Left lobe of liver (tissue), 2 donors: Measurements from ENCODE around the gene NFKBIL1. TPM values are rescaled to one million over a fixed set of nuclear protein-coding genes. Genes with fewer than 3 reads are reported as not detected.
"Not testable (repeated sequence)": the region's sequence is repeated elsewhere in the genome, so short reads cannot be mapped to it uniquely, and the experiment has no call there.

Source experiments
- ATAC-seq: fragments of 200-7000 bp; cut with Tn5 transposase; one replicate; pipeline ENCODE4 v1.9.1; 2020; ENCODE audit warnings: mild to moderate bottlenecking, moderate library complexity
- DNase-seq: peaks from one replicate; pipeline ENCODE4 v3.0.0-alpha.2; 2020; ENCODE audit warnings: low spot score
- total RNA-seq: library from RNA; stranded (reverse); gene quantifications from one replicate; pipeline ENCODE4 v1.2.1, GENCODE V29; 2021
- donor health status: DM: no; HTN: no; CAD: no; lungs with moderate emphysema.
- donor health status: DM: no; HTN: yes; CAD: no.

The NFKBIL1 gene
- total RNA-seq, 1 donor from 2014 or later, result 9.4 TPM

DNA sequence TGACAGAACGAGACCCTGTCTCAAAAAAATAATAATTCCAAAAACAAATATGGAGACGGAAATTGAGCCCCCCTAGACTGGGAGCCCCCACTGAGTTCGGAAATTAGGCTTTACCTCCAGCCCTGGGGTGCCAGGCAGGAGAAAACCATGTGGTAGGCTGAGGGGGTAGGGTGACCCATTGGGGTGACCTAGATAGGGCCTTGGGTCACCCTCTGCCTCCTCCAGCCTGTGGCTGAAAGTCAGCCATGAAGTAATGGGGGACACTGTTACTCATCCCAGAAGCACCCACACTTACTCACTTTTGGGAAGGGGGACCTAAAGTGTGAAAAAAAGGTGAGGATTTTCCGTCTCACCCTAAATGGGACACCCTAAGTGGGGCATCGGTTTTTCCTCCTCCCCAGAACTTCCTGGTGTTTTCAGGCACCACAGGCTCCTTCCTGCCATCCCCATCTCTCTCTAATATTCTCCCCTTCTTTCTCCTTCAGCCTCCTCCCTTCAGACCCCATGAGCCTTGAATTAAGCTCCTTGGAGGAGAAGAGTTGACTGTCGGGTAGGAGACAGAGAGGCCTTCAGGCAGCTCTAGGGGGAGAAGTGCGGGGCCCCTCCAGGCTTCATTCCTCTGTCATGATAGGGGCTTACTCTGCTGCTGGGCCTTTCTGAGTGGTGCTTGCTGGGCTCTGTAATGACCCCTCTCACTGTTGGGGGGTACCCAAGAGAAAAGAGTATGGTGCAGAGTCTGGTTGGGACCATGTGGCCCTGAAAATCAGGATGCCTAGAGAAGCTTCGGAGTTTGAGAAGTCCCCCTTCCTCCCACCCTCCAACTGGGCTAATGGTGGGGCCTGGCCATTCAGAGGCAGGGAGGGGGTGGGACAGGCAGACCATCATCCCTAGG, 32.4 kb downstream of the NFKBIL1 start:
- DNase-seq (no peak), ATAC-seq (no peak)

DNA sequence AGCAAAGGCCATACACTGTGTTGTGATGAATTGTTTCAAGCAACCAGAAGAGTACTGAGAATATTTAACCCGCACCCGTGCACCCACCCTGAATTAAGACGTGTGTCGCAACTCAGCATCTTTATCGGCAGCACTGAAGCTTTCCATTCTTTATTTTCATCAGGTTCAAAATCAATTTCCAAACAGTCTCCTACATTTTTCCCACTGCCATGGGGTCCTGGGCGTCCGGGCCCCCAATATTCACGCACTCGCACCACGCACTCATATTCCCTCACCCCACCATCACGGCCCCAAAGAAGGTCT, 33.0 kb downstream of the NFKBIL1 start:
- DNase-seq (no peak), ATAC-seq (no peak)

DNA sequence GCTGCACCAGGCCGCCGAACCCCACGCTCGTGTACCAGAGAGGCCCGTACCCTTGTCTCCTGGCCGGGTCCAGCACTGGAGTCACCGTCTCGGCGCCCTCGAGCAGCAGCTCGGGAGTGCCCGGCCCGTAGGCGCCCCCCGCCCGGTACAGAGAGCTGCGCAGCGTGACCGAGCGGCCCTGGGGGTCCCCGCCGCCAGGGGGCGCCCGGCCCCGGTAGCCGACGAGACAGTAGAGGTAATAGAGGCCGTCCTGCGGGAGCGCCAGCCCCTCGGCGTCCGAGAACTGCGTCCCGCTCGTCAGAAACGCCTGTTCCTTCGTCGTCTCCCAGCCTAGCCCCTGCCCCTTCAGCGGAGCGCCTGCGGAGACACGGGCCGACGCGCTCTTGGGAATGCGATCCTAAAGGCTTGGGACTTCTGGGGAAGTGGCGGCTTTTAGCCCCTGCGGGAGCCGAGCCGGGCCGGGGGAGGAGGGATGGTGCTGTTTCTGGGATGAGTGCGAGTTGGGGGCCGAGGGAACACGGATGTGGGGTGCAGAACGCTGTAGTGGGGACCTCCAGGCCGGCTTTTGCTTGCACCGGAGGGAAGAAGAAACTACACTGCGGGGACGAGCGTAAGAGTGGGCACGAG, 33.5 kb downstream of the NFKBIL1 start:
- DNase-seq, result peak; percentile 87
- peak; percentile 98 for ATAC-seq

DNA sequence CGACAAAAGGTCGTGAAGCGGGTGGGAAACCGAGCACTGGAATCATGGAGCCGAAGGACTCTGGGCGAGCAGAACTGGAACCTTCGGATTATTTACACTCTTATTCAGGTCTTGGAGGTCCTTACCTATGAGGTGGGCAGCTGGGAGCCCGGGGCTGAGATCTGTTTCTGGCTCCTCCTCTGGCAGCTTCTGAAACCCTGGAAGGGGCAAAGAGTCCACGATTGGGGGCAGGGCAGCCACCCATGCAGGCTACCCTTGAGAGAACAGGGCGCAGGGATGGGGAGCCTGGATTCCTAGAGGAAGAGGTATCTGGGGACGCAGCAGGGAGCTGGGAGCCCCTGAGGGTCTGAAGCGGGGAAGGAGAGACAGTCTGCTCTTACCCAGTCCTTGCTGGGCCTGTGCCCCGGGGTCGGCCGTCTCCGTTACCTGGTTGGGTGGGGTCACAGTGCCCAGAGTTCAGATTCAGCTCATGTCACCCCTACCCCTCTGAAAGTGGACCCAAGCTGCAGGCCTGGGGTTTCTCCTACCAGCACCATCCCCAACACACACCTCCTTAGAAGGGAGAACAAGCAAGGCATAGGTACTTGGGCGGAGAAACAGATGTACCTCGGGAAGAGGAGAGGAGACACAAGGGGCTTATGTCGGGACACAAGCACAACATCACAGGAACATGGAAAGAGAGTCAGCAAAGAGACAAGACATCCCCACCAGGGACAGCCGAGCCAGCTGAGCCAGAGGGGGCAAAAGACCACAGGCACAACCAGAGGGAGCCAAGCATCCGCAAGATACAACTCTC, 34.2 kb downstream of the NFKBIL1 start:
- ATAC-seq (peak; percentile 65), DNase-seq (no peak)

DNA sequence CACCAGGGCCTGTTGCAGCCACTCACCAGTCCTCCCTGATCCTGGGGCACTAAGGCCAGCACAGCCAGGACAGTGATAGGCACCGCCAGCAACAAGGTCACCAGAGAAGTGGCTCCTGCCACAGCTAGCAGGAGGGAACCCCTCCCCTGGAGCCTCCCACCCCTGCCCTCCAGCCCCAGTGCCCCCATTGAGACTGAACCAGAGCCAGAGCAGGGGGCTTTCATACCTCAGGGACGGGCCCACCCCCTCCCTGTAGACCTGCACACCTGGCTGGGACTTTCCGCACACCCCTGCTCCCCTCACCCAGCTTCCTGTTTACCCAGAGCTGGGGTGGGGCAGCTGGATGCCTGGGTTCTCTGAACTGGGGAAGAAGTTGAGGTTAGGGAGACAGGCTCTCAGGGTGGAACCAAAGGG, 34.8 kb downstream of the NFKBIL1 start, which contains the start of gene LTB:
TSS of gene LTB (minus strand) at position 195 of the 414 bp plus-strand sequence. CDS start at position 188, 7 bp downstream.
- ATAC-seq (no peak), DNase-seq (no peak)

DNA sequence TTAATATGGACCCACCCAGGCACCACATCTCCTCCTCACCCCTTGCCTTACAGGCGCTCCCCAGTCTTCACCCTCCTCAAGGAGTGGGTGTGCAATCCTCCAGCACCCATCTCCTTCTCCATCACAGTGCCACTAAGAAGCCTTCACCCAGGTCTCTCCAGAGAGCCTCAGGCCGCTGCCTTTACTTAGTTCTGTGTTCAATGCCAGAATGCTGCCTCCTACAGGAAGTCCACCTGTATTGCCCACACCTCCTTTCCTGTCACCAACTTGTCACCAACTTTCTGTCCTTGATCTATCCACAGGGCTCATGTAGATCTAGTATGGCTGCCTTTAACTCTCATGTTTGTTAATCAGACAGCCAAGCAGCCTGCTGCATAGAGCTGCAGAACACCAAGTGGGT, 38.1 kb downstream of the NFKBIL1 start:
- no peak for ATAC-seq
- no peak for DNase-seq

DNA sequence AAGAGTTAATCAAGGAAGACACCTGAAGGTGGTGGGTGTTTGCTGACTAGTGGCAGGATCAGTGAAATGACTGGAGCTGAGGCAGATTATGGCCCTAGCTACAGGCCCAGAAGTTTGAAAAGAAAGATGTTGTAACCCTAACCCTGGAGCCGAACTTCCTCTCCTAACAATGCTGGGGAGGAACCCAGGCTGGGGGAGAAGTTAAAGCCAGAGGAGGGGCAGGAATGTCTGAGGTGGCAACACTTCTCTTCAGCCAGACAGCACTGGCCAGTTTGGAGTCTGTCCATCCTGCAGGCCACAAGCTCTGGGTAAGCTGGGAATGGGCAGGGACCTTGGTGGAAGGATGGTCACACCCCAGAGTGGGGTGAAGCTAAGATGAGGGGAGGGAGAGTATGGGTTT, 38.6 kb downstream of the NFKBIL1 start, which contains the start of gene LST1:
TSS of gene LST1 (plus strand) at position 270 of the 400 bp plus-strand sequence. CDS start 1,023 bp downstream, outside the sequence.
- ATAC-seq, result peak; percentile 8
- no peak for DNase-seq

DNA sequence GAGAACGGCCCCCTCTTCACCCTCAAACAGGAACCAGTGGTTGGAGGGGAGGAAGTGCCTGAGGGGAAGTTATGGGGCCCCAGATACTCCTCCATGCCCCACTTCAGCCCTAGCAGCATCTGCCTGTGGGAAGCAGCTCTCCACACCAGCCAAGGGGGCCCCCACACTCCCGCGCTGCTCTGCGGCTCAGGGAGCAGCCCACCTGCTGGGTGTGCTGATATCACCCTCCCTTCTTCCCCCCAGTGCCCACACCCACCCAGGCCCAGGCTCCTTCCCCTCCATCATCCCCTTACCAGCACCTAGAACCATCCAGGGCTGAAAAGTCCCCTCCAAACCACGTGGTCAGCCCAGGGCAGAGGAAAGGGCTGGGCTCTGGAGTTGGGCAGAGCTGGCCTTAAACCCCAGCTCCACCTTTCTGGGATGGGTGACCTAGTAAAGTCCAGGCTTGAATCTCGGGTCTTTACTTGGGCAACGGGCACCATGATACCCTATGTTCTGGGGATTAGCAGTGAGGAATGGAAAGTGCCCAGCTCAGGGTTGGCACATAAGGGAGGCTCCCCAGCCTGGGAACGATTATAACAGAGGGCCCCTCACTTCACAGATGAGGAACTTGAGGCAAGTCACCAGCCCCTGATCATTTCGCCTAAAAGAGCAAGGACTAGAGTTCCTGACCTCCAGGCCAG, 39.3 kb downstream of the NFKBIL1 start:
- peak; percentile 45 for ATAC-seq
- no peak for DNase-seq

DNA sequence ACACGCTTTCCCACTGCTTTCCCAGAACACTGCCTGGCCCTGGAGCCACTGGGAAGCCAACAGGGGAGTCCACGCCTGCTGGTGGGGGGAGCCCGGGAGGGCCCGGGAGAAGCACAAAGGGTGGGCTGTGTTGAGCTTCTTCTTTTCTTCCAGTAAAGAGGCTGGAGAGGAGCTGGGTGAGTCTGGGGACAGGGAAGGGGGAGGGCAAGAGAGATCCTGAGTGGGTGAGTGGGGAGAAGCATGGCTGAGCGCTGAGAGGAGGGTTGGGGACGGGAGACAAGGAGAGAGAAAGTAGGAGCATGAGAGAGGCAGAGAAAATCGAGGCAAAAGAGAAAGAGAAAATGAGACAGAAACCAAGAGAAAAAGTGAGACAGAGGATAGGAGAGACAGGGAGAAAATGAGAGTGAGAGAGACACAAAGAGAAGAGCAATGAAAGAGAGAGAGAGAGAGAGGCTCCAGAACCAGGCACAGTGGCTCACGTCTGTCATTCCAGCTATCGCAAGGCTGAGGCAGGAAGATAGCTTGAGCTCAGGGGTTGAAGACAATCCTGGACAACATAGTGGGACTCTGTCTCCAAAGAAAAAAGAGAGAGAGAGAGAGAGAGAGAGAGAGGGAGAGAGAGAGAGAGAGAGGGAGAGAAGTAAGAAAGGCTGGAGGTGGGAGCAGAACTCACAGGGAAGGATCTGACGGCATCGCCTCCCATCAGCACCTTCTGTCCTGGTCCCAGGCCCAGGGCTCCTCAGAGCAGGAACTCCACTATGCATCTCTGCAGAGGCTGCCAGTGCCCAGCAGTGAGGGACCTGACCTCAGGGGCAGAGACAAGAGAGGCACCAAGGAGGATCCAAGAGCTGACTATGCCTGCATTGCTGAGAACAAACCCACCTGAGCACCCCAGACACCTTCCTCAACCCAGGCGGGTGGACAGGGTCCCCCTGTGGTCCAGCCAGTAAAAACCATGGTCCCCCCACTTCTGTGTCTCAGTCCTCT, 40.7 kb downstream of the NFKBIL1 start:
- no peak for ATAC-seq

DNA sequence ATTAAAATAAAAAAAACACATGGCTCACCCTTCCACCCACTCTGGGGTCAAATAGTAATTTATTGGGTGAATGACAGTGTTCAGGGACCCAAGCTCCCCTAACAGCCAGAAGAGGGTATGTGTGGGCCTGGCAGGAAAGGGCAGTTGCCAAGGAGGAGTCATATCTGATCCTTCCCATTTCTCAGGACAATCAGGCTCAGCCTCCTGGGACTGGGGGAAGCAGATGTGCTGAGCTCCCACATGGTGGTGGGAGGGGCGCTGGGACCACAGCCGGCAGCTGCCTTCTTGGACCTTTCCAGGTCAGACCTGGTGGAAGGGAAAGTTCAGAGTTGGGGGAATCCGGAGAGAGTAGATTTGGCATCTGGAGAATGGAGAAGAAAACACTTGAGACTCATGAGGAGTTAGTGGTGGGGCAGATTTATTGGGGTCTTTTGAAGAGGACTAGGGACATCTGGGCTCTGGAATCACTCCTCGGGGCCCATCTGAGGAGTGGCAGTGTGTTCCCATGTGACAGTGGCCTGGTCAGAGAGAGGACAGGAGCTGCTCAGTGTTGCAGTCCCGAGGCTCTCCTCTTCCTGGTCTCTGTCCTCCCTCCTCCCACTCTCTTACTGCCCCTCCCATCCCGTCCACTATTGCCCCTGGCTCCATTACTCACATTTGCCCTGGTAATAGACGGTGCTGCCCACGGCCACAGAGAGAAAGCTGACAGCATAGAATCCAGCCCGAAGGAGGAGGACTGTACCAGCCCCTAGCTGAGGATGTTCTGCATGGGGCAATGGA, 41.7 kb downstream of the NFKBIL1 start:
- ATAC-seq (no peak), DNase-seq (no peak)

More for the DNA sequence above, 40.7 kb downstream of the NFKBIL1 start:
- DNase-seq, result no peak

DNA sequence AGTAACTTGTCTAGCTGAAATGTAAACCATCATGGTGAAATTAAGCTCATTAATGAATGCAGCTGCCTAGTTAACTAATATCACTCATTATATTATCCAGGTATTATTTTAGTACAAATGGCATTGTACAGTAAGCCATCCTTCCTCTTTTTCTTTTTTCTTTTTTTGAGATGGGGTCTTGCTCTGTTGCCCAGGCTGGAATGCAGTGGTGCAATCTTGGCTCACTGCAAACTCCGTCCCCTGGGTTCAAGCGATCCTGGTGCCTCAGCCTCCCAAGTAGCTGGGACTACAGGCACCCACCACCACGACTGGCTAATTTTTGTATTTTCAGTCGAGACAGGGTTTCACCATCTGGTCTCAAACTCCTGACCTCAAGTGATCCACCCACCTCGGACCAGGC, 43.3 kb downstream of the NFKBIL1 start:
- DNase-seq, ATAC-seq: not testable (repeated sequence)

DNA sequence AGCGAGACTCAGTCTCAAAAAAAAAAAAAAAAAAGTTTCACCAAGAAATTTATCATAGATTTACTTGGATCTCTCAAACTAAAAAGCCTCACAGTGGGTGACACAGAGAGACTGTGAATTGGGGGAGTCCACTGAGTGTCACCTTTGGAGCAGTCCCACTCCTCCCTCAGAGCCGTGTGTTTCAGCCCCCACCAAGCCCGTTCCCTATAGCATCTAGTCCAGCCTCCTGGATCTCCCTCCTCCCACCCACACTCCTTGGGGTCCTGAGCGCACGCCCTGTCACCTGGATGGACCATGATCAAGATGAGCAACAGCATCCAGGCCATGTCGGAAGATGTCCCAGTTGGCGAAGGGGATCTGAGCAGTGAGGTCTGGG, 45.0 kb downstream of the NFKBIL1 start:
- no peak for ATAC-seq
- no peak for DNase-seq

DNA sequence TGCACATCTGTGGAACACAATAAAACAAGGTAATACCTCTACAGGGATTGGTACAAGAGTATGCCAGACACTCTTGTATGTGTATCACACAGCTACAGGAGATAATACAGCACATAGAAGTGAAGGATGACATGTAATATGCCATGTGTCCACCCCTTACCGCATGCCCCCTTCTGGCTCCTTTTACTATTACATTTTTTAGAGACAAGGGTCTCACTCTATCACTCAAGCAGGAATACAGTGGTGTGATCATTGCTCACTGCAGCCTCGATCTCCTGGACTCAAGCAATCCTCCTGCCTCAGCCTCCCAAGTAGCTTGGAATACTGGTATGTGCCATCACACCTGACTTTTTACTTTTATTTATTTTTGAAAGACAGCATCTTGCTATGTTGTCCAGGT, 49.6 kb downstream of the NFKBIL1 start:
- DNase-seq (no peak), ATAC-seq (peak; percentile 29)

DNA sequence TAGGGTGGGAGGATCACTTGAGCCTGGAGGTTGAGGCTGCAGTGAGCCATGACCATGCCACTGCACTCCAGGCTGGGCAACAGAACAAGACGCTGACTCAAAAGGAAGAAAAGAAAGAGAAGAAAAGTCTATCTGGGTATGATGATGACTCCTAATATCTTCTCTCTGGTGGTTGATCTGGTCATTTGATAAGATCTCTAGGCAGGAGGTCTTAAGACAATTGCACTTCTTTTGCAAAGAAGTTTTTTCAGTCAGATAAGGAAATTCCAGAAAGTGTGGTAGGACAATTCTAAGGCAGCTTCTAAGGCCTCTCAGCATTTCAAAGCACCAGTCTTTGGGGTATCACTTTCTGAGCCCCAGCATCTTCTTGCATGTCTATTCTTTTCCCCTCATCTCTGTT, 59.9 kb downstream of the NFKBIL1 start:
- ATAC-seq (no peak), DNase-seq (no peak)

Other genes with a start within 250 kb of the NFKBIL1 start
- 291 TPM for gene HLA-B, start 190.4 kb upstream of the NFKBIL1 start, total RNA-seq
- gene MICA, start 144.0 kb upstream of the NFKBIL1 start, total RNA-seq, result 6.3 TPM
- gene MICB, start 49.5 kb upstream of the NFKBIL1 start, total RNA-seq, result 0.78 TPM
- not detected for gene MCCD1, start 18.6 kb upstream of the NFKBIL1 start, total RNA-seq
- gene DDX39B, start 5.6 kb upstream of the NFKBIL1 start, total RNA-seq, result 126 TPM
- not detected for gene ATP6V1G2, start 1.0 kb upstream of the NFKBIL1 start, total RNA-seq
- gene LTA, start 24.7 kb downstream of the NFKBIL1 start, total RNA-seq, result 0.93 TPM
- 0.68 TPM for gene TNF, start 28.0 kb downstream of the NFKBIL1 start, total RNA-seq
- 1.7 TPM for gene LTB, start 34.8 kb downstream of the NFKBIL1 start, total RNA-seq
- gene LST1, start 38.7 kb downstream of the NFKBIL1 start, total RNA-seq, result 10.2 TPM
- not detected for gene NCR3, start 45.4 kb downstream of the NFKBIL1 start, total RNA-seq
- 7.2 TPM for gene AIF1, start 67.6 kb downstream of the NFKBIL1 start, total RNA-seq
- 47.3 TPM for gene PRRC2A, start 73.1 kb downstream of the NFKBIL1 start, total RNA-seq
- gene BAG6, start 105.1 kb downstream of the NFKBIL1 start, total RNA-seq, result 141 TPM
- gene APOM, start 108.3 kb downstream of the NFKBIL1 start, total RNA-seq, result 97.1 TPM
- gene C6orf47, start 113.2 kb downstream of the NFKBIL1 start, total RNA-seq, result 7.9 TPM
- 7.7 TPM for gene GPANK1, start 117.4 kb downstream of the NFKBIL1 start, total RNA-seq
- 45.8 TPM for gene CSNK2B, start 118.5 kb downstream of the NFKBIL1 start, total RNA-seq
- gene LY6G5B, start 122.4 kb downstream of the NFKBIL1 start, total RNA-seq, result 4.0 TPM
- gene LY6G5C, start 133.5 kb downstream of the NFKBIL1 start, total RNA-seq, result 0.88 TPM
- gene ABHD16A, start 155.7 kb downstream of the NFKBIL1 start, total RNA-seq, result 35.1 TPM
- gene LY6G6F, start 159.3 kb downstream of the NFKBIL1 start, total RNA-seq, result not detected
- not detected for gene LY6G6D, start 167.7 kb downstream of the NFKBIL1 start, total RNA-seq
- not detected for gene LY6G6C, start 174.1 kb downstream of the NFKBIL1 start, total RNA-seq
- gene MPIG6B, start 175.8 kb downstream of the NFKBIL1 start, total RNA-seq, result 0.33 TPM
- gene DDAH2, start 181.7 kb downstream of the NFKBIL1 start, total RNA-seq, result 22.2 TPM
- 37.7 TPM for gene CLIC1, start 188.9 kb downstream of the NFKBIL1 start, total RNA-seq
- gene MSH5, start 192.4 kb downstream of the NFKBIL1 start, total RNA-seq, result 5.2 TPM
- 0.73 TPM for gene SAPCD1, start 215.0 kb downstream of the NFKBIL1 start, total RNA-seq
- gene VWA7, start 229.7 kb downstream of the NFKBIL1 start, total RNA-seq, result 2.3 TPM
- 52.6 TPM for gene VARS1, start 248.1 kb downstream of the NFKBIL1 start, total RNA-seq